GM19452 (cell line): ENCODE results near the gene FAU.
"Not testable (repeated sequence)": the region's sequence is repeated elsewhere in the genome, so short reads cannot be mapped to it uniquely, and the experiment has no call there.

ENCODE experiments used
- ATAC-seq: cut with Tn5 transposase; IDR thresholded peaks from one replicate; pipeline ENCODE4 v1.9.1; 2021; ENCODE audit not compliant: unreplicated experiment

The FAU gene

GRCh38 chr11:65124480-65125196 is 2.7 kb upstream of the FAU start:
- ATAC-seq: no peak

DNA sequence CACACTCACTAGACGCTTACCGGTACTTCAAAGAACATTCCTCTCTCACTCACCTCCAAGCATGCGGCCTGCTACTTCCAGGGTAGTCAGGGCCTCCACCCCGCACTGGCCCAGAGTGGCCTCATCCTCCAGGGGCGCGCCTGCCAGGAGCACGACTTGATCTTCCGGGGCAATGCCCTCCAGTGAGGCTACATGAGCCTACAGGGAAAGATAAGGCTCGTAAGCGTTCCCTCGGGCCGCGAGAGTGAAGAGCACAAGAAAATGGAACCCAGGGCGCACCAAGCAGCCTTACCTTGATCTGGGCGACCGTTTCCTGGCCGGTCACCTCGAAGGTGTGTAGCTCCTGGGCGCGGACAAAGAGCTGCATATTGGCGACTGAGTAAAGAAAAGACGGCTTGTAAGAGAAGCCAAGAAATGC is 478 bp downstream of the FAU start:
- ATAC-seq: no peak

DNA sequence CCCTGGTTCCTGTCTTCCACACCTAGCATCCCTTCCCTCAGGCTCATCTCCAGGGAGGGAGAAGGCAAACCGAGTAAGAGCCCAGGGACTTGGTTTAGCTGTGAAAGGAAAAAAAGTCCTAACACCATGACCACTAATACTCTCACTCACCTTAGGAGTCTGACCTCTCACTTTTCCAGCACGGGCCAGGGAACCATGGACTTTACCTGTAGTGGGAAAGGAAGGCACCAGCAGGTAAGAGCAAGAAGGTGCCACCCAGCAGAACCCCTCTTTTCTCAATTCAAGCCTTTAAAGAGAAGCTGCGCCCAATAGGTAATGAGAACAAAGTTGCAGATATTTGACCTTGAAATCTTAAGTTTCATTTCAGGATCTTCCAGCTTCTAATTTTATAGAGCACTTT is 1.1 kb downstream of the FAU start:
- no peak for ATAC-seq

- no peak for ATAC-seq
Observed at GRCh38 chr11:65119670-65119995, 2.3 kb downstream of the FAU start.

GRCh38 chr11:65118891-65119669 is 2.9 kb downstream of the FAU start:
- not testable (repeated sequence) for ATAC-seq

DNA sequence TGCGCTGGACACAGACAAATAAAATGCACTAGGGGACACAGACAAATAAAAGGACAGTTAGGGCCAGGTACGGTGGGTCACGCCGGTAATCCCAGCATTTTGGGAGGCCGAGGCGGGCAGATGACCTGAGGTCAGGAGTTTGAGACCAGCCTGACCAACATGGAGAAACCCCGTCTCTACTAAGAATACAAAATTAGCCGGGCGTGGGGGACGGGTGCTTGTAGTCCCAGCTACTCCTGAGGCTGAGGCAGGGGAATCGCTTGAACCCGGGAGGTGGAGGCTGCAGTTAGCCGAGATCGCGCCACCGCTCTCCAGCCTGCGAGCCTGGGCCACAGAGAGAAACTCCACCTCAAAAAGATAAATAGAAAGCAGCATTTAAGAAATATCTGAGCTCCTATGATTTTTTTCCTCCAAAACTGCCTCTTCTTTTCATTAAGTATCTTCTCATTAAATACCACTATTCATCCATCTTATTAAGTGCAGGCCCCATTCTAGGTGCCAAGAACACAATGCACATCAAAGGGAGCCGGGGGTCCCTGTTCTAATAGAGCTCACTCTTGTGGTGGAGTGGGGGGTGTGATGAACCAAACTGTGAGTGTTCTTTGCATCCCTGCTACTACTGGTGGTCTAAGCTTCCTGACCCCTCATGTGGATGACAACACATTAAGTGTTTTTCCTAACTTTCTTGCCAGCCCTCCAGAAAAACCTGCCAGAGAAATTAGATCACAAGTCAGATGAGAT is 3.7 kb downstream of the FAU start:
- ATAC-seq: no peak

DNA sequence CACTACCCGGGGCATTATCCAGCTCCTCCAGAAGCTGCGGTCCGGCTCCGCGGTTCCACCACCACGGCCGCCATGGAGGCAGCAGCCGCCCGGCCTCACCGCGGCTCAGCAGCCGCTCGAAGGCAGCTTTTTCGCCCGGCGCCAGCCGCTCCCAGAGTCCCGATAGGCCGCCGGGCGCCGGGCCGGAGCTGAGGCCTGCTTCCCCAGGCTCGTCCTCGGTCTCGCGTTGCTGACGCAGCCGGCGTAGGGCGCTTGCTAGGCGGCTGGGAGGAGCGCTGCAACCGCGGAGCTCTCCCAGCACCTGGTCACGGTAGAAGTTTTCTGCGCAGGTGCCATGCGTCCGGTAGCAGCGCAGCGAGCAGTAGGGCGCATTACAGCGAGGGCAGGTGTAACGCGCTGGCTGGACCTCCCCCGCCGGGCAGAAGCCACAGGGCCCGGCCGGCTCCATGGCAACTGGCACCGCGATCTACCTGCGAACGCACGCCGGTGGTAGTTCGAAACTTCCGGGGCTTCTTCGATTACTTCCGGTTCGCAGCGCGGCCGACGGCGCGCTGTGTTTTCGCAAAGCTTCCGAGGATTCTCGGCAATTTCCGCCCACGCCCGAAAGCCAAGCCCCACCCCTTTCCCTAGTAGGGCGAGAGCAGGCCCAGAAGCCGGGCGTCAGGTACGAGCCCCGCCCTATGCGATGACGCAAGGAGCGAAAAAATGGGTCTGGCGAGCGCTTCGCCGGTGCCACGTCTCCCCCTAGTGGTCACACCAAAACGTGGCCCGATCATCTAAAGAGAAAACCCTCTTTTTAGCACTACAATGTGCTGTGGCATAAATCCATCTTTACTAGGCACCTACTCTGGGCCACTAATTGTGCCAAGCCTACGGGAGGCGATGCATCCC is 4.5 kb downstream of the FAU start, which contains the start of gene ZNHIT2:
ZNHIT2 (minus strand) TSS at position 496 of the 891 bp plus-strand sequence; CDS start at position 448, 48 bp downstream.
- peak; percentile 61 for ATAC-seq

DNA sequence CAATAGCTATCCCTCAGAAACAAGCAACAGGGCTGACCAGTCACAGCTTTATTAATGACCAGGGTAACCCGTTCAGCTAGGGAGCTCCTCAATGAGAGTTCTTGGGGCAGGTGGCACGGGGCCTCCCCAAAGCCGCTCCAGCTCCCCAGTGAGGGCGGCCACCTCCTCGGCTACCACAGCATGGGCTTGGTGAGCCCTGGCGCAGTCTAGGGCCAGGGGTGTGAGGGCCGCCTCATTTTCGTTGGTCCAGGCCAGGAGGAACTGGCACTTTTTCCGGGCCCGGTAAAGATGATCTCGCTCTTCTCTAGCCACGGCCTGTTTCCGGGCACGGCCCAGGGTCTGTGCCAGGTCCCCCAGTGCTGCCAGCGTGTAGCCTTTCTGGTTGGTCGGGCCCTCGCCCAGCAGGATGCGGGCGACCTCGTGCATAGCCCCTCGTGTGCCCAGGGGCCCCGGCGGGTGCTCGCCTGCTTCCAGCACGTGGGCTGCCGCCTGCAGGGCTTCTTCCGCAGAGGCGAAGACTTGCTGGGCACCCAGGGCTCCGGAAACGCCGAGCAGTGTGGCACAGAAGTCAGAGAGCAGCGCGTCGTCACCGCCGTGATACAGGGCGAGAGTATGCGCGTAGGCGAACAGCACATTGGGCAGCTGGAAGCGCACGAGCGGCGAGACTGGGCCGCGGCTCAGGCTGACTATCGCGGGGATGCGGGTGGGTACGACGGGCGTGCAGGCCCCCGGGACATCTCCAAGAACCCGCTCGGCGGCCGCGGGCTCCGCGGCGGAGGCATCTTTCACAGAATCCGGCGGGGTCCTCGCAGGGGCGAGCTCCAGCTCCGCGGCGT is 5.3 kb downstream of the FAU start:
- no peak for ATAC-seq

DNA sequence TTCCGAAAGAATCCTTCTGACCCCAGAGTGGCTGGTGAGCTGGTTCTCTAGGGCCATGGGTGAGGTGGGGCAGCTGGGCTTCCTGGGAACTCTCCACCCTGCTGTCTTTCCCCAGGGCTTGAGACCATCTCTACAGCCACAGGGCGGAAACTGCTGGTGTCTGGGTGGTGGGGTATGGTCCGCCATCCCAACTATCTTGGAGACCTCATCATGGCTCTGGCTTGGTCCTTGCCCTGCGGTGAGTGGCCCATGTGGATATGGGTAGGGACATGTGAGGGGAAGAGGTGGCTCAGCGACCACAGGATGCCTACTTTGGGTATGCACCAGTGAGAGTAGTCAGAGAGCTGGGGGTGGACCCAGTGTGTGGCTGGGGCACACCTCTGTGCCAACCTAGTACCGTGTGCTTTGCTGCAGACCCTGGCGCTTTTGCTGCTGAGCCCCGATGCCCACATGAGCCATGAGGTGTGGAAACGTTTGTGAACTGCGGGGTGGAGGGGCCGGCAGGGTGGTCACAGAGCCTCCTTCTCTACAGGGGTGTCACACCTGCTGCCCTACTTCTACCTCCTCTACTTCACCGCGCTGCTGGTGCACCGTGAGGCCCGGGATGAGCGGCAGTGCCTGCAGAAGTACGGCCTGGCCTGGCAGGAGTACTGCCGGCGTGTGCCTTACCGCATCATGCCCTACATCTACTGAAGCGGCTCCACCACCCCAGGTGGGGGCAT is 6.4 kb downstream of the FAU start:
- no peak for ATAC-seq

DNA sequence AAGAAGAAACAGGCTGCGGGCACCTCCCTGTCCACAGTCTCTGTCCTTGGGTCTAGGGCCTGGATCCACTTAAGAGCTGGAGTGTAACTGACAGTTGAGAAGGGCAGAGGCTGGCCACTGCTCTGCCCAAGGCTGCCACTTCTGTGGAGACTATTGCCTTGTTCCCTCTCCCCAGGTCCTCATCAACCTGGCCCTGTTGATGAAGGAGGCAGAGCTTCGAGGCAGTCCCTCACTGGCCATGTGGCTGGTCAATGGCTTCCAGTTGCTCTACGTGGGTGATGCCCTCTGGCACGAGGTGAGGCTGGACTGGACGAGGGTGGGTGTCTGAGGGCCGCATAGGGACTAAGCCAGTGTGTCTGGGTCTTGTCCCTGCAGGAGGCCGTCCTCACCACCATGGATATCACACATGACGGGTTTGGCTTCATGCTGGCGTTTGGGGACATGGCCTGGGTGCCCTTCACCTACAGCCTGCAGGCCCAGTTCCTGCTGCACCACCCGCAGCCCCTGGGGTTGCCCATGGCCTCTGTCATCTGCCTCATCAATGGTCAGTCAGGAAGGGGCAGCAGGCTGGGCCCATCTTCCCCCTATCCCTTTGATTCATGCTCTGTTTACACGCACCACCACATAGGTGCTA is 7.3 kb downstream of the FAU start:
- ATAC-seq: no peak

DNA sequence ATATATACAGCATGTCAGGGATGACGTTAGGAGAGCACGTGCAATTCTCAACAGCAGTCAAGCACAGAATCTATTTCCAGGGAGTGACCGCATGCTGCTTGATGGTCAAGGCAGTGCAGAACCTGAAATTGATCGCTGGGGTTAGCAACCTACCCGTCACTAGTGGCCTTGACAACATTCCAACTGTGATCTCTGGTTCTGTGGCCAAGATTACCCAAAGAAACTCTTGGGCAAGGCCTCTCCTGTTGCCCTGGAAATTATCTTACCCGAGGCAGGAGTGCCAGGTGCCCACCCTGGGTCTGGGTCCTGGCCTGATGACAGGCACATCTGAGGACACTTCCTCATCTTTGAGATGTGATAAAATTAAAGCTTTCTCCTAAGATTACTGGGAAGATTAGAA is 8.1 kb downstream of the FAU start:
- ATAC-seq: no peak

GRCh38 chr11:65113361-65113756 is 8.6 kb downstream of the FAU start:
- no peak for ATAC-seq

GRCh38 chr11:65112546-65113360 is 9.2 kb downstream of the FAU start:
- ATAC-seq: no peak

GRCh38 chr11:65111744-65112545 is 10.0 kb downstream of the FAU start, which contains the start of gene TM7SF2:
Gene TM7SF2 (plus strand): TSS chr11:65111872. CDS start chr11:65112016, 144 bp downstream.
- peak; percentile 58 for ATAC-seq

DNA sequence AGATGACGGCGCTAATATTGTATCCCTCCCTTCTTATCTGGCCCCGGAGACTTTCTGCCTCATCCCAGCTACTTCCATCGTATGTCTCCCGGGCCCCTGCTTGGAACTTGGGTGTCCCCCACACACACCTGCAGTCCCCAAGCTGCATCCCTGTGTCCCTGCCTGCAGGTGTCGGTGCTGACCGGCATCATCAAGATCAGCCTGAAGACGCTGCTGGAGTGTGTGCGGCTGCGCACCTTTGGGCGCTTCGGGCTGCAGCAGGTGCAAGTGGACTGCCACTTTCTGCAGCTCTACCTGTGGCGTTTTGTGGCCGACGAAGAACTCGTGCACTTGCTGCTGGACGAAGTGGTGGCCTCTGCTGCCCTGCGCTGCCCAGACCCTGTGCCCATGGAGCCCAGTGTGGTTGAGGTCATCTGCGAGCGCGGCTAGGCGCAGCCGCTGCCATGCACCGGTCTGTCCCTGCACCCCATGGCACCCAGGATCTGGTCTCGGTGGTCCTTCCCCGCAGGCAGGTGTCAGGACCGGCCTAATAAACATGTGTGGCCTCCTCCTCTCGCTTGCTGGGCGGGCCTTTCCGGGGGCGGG is 10.7 kb downstream of the FAU start:
- no peak for ATAC-seq

- ATAC-seq: no peak
Observed at GRCh38 chr11:65110354-65110861, 11.5 kb downstream of the FAU start.
